HL-60 (cell line): ENCODE data around the gene EFCAB6.

Experiments
- POLR2AphosphoS5 ChIP-seq: IDR thresholded peaks from 2 replicates; pipeline ENCODE4 v1.6.1; 2012; ENCODE audit warnings: low read depth
- TF ChIP-seq, protein P1 (sequence below): IDR thresholded peaks from one replicate; pipeline ENCODE4 v1.5.1; 2011; ENCODE audit warnings: low read length, control low read depth, inconsistent platforms; ENCODE audit not compliant: insufficient read depth

DNA sequence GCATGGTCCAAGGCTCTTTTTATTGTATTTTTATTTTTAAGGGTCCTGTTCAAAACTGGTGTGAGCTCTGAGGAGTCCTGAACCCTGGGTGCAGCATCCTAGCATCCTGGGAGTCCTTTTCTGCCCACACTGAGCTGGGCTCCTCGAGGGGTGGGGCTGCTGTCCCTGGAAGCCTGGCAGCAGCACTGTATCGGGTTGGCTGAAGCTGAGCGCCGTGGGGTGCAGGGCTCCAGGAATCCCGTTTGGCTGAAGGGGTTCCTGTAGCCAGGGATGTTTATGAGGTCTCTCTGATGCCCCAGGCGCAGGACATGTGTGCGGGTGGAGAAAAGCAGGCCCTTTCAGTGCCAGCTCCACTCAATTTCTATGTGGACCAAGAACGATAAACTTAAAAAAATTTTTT lies 304.9 kb downstream of the EFCAB6 start:
- no peak for TF ChIP-seq POLR2AphosphoS5
- TF ChIP-seq, protein P1, sequence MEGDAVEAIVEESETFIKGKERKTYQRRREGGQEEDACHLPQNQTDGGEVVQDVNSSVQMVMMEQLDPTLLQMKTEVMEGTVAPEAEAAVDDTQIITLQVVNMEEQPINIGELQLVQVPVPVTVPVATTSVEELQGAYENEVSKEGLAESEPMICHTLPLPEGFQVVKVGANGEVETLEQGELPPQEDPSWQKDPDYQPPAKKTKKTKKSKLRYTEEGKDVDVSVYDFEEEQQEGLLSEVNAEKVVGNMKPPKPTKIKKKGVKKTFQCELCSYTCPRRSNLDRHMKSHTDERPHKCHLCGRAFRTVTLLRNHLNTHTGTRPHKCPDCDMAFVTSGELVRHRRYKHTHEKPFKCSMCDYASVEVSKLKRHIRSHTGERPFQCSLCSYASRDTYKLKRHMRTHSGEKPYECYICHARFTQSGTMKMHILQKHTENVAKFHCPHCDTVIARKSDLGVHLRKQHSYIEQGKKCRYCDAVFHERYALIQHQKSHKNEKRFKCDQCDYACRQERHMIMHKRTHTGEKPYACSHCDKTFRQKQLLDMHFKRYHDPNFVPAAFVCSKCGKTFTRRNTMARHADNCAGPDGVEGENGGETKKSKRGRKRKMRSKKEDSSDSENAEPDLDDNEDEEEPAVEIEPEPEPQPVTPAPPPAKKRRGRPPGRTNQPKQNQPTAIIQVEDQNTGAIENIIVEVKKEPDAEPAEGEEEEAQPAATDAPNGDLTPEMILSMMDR = no peak
